GM10266 (cell line): Measurements from ENCODE around the gene LRSAM1.

ENCODE experiments used
- DNase-seq: peaks from one replicate; pipeline ENCODE4 v3.0.0; 2012; ENCODE audit errors: extremely low spot score
- TF ChIP-seq, protein P1 (sequence below): IDR thresholded peaks from 2 replicates; pipeline ENCODE4 v1.5.1; 2012; ENCODE audit warnings: mild to moderate bottlenecking, low read depth; ENCODE audit not compliant: control insufficient read depth, insufficient read depth; ENCODE audit errors: missing control alignments

Gene LRSAM1

DNA sequence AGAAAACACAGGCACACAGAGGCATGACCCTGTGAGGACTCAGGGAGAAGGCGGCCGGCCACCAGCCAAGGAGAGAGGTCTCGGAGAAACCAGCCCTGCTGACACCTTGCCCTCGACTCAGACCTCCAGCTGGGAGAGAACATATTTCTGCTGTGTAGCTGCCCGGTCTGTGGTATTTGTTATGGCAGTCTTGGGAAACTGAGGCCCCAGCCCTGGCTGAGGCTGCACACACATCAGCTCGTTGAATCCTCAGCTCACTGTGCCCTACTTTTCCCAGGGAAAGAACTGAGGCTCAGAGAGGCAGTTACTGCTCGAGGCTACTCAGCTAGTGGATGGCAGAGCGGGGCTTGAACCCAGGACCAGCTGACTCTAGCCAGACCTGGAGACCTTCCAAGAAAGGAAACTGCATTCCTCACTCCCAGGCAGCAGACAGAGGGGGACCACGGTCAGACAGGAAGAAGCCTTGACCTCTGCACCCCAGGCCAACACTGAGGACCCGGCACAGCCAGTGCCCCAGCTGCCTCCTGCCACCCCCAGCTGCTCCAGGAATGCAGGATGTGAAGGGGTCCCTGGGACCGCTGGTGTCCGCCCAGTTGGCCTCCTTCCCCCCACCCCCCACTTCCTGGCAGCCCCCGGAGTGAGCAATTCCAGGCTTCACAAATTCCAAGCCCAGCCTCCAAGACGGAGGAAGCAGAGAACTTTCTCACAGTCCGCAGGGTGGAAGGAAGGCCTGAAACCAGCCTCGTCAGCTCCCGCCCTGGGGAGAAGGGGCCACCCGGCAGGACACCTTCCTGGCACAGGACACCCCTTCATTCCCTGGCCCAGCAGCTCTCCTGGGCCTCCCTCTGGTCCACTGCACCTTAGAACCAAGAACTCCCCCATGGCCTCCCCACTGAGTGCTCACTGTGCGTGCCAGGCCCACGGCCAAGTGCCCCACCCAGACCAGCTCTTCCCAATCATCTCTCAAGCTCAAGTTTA is 69.9 kb downstream of the LRSAM1 start:
- TF ChIP-seq, protein P1, sequence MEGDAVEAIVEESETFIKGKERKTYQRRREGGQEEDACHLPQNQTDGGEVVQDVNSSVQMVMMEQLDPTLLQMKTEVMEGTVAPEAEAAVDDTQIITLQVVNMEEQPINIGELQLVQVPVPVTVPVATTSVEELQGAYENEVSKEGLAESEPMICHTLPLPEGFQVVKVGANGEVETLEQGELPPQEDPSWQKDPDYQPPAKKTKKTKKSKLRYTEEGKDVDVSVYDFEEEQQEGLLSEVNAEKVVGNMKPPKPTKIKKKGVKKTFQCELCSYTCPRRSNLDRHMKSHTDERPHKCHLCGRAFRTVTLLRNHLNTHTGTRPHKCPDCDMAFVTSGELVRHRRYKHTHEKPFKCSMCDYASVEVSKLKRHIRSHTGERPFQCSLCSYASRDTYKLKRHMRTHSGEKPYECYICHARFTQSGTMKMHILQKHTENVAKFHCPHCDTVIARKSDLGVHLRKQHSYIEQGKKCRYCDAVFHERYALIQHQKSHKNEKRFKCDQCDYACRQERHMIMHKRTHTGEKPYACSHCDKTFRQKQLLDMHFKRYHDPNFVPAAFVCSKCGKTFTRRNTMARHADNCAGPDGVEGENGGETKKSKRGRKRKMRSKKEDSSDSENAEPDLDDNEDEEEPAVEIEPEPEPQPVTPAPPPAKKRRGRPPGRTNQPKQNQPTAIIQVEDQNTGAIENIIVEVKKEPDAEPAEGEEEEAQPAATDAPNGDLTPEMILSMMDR: no peak
- DNase-seq: no peak

DNA sequence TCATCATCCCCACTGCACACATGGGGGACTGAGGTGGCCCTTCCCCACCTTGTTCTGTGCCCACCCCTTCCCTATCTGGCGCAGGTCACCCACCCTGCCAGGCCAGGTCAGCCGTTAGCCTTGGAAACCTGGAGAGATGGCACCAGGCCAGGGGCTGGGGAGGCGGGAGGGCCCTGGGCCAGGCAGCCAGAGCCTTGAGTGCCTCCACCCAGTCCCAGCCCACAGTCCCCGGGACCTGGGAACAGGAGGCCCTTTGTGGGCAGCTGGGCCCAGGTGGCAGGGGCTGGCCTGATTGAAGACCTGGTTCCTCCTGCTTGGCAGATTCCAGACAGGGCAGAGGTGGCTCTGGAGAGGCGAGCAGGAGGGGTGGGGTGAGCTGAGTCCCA is 70.6 kb downstream of the LRSAM1 start:
- DNase-seq: no peak
- TF ChIP-seq, protein P1: no peak

DNA sequence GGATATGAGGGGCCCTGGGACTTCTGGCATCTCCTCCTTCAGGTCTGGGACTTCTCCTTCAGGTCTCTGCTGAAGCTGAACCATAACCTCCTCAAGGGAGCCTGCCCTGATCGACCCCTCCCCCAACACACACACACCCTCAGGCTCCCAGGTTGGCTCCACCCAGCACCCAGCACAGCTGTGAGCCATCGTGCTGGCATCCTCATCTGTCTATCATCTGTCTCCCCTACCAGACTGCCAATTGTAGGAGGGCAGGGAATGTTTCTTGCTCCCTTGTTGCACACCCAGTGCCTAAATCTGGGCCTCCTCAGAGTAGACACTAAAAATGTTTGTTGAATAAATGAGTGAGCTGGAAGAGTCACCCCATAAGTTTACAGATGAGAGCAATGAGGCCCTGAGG is 71.4 kb downstream of the LRSAM1 start:
- TF ChIP-seq, protein P1: no peak
- no peak for DNase-seq

DNA sequence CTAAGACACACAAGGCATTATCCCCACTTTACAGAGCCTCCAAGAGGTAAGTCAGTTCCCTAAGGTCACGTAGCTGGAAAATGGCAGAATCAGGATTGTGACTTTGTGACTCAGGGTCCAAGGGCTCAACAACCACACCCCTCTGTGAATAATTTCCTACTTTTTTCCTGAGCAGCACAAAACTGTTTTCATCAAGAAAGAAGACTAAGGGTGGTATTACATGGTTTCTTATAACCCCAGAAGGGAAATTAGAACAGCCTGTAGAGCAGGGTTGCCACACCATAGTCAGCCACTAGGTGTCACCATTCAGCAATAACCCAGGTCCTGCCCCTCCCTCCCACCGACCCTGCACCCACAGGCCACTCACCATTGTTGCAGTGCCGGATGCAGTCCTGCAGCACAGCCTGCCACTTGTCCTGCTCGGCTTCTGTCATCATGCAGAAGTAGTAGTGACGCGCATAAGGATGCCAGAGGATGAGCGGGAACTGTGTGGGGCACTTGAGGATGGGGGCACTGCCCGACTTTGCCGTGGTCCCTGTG is 72.1 kb downstream of the LRSAM1 start:
- no peak for DNase-seq
- TF ChIP-seq, protein P1: peak; percentile 22

DNA sequence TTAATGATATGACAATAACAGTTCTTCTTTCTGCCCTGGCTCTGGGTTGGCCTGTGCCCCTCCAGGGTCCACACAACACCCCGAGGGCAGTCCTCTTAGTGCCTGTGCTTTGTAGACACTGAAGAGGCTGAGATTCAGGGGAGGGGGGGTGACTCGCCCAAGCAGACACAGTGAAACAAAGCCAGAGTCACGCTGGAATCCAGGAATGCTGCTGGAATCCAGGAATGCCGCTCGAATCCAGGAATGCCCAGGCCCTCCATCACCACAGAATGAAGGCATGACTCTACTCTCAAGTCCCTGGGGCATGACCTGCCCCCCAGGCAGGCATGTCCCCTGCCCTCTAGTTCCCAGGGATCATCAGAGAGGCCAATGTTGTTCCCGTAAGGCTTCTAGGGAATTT is 73.1 kb downstream of the LRSAM1 start:
- no peak for DNase-seq

DNA sequence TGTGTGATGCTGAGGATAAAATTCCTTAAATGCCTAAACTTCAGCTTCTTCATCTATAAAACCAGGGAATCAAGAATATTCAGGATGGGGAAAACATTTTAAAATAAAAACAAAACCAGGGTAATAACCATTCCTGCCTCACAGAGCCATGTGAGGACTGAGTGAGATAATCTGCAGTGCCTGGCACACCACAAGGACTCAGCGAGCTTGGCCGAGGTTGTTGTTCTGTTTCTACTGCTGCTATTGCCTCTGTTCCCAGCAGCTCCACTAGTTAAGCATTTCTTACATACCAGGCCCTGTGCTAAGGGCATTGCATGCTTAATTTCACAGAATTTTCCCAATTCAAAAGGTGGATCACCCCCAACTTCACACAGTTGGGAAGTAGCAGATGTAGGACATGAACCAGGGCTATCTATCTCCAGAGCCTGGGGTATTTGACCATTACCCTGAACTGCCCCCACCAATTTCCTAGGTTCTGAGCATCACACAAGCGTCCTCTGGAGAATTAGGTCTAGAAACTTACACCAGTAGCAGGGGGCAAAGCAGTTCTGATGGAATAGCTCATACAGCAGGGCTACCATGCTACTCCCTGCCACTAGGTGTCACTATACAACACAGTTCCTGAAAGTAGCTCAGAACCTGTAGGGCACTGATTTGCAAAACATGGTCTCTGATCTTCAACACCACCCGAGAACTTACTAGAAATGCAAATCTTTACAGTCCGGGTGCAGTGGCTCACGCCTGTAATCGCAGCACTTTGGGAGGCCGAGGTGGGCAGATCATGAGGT is 74.3 kb downstream of the LRSAM1 start:
- TF ChIP-seq, protein P1: peak; percentile 39
- DNase-seq: no peak

More for the DNA sequence above, 73.1 kb downstream of the LRSAM1 start:
- TF ChIP-seq, protein P1: no peak
